Calu3 (cell line): ENCODE measurements around the gene NDUFS2. TPM values are rescaled to one million over a fixed set of nuclear protein-coding genes. Genes with fewer than 3 reads are reported as not detected.
"Not testable (repeated sequence)": the region's sequence is repeated elsewhere in the genome, so short reads cannot be mapped to it uniquely, and the experiment has no call there.

ENCODE experiments used
- BruUV-seq: library from RNA; stranded (reverse); fragments of 400-500 nt; replicated peaks from 2 replicates; lab custom pipeline; 2021; lab: Mats Ljungman, UMichigan
- CTCF ChIA-PET: fragments of 300-600 bp; sonication (Branson Sonifier 250); formaldehyde crosslinking; loops from one replicate; lab custom pipeline; 2022; ENCODE audit warnings: antibody characterized with exemption; lab: Charles Lee
- DNase-seq: peaks from one replicate; pipeline ENCODE4 v3.0.0; 2022
- H3K27ac Mint-ChIP-seq: one replicate; pipeline ENCODE4 v1.8.0; 2022; ENCODE audit warnings: mixed read lengths; ENCODE audit not compliant: unreplicated experiment
- H3K27me3 Mint-ChIP-seq: one replicate; pipeline ENCODE4 v1.8.0; 2022; ENCODE audit warnings: mixed read lengths; ENCODE audit not compliant: unreplicated experiment
- H3K36me3 Mint-ChIP-seq: one replicate; pipeline ENCODE4 v1.8.0; 2022; ENCODE audit warnings: mild to moderate bottlenecking, moderate library complexity, mixed read lengths; ENCODE audit not compliant: insufficient read depth, unreplicated experiment
- H3K4me1 Mint-ChIP-seq: one replicate; pipeline ENCODE4 v1.8.0; 2022; ENCODE audit warnings: mild to moderate bottlenecking, low read depth, mixed read lengths; ENCODE audit not compliant: unreplicated experiment
- H3K4me3 Mint-ChIP-seq: one replicate; pipeline ENCODE4 v1.8.0; 2022; ENCODE audit warnings: mild to moderate bottlenecking, low read depth, moderate library complexity, mixed read lengths; ENCODE audit not compliant: unreplicated experiment
- H3K9me3 Mint-ChIP-seq: one replicate; pipeline ENCODE4 v1.8.0; 2022; ENCODE audit warnings: low read depth, mixed read lengths; ENCODE audit not compliant: unreplicated experiment
- CTCF ChIP-seq: fragments of 200-600 bp; IDR thresholded peaks from one replicate; pipeline ENCODE4 v1.8.0; 2022; ENCODE audit warnings: antibody characterized with exemption; ENCODE audit not compliant: unreplicated experiment
- intact Hi-C: fragments of 100-400 bp; cut with micrococcal nuclease; formaldehyde crosslinking; loops from one replicate; pipeline ENCODE4 v1.10.0; 2022; ENCODE audit not compliant: unreplicated experiment
- total RNA-seq: library from RNA; stranded (reverse); gene quantifications from 2 replicates; pipeline ENCODE4 v1.2.3, GENCODE V29; 2022

Gene NDUFS2
- total RNA-seq, 1 experiment from 2014 or later, result 91.3 TPM

- DNase-seq, result no peak
- no peak for TF ChIP-seq CTCF
- H3K4me3 Mint-ChIP-seq, result no peak overlapping the region
- H3K9me3 Mint-ChIP-seq, result peaks cover 6% of the 10 kb centered on the region
- CTCF ChIA-PET, result no interaction called here
- H3K36me3 Mint-ChIP-seq, result no peaks in the 10 kb centered on the region
- H3K27ac Mint-ChIP-seq, result no peak overlapping the region
- H3K4me1 Mint-ChIP-seq, result no peaks in the 10 kb centered on the region
- intact Hi-C loops, result no loop called here
- H3K27me3 Mint-ChIP-seq, result peaks cover 20% of the 10 kb centered on the region
- no TSS peak for BruUV-seq
These were observed 48.7 kb downstream of the NDUFS2 start for GRCh38 chr1:161250829-161251228.

GRCh38 chr1:161251579-161251978 is 49.4 kb downstream of the NDUFS2 start:
- no peak overlapping the region for H3K4me3 Mint-ChIP-seq
- no peaks in the 10 kb centered on the region for H3K36me3 Mint-ChIP-seq
- no peak overlapping the region for H3K27ac Mint-ChIP-seq
- intact Hi-C loops, result no loop called here
- CTCF ChIA-PET, result interaction anchor here (0.6 kb wide), 1 partner anchor 138 kb away, joined by 3 read pairs; no protein-coding TSS in a partner anchor
- TF ChIP-seq CTCF, result no peak
- H3K27me3 Mint-ChIP-seq, result peaks cover 20% of the 10 kb centered on the region
- no peaks in the 10 kb centered on the region for H3K4me1 Mint-ChIP-seq
- H3K9me3 Mint-ChIP-seq, result peaks cover 6% of the 10 kb centered on the region
- BruUV-seq, result no TSS peak
- no peak for DNase-seq

GRCh38 chr1:161255302-161255701 is 53.1 kb downstream of the NDUFS2 start:
- peaks cover 52% of the 10 kb centered on the region for H3K27me3 Mint-ChIP-seq
- CTCF ChIA-PET, result not testable (repeated sequence)

GRCh38 chr1:161255955-161256520 is 53.9 kb downstream of the NDUFS2 start:
- H3K4me3 Mint-ChIP-seq, BruUV-seq, H3K36me3 Mint-ChIP-seq, CTCF ChIA-PET, intact Hi-C loops, DNase-seq, H3K27ac Mint-ChIP-seq, H3K9me3 Mint-ChIP-seq: not testable (repeated sequence)
- Mint-ChIP-seq H3K4me1 (peaks cover 29% of the 10 kb centered on the region), H3K27me3 (peaks cover 52% of the 10 kb centered on the region)

More at GRCh38 chr1:161255302-161255701, 53.1 kb downstream of the NDUFS2 start:
- H3K4me1 Mint-ChIP-seq, result peaks cover 21% of the 10 kb centered on the region
- H3K9me3 Mint-ChIP-seq, DNase-seq, H3K36me3 Mint-ChIP-seq, H3K4me3 Mint-ChIP-seq, H3K27ac Mint-ChIP-seq, BruUV-seq, intact Hi-C loops: not testable (repeated sequence)

- intact Hi-C loops, result not testable (repeated sequence)
These were observed 54.9 kb downstream of the NDUFS2 start for GRCh38 chr1:161257109-161257508.

More at GRCh38 chr1:161257109-161257508, 54.9 kb downstream of the NDUFS2 start:
- H3K4me1 Mint-ChIP-seq, result peaks cover 34% of the 10 kb centered on the region
- H3K4me3 Mint-ChIP-seq, CTCF ChIA-PET, BruUV-seq, H3K9me3 Mint-ChIP-seq, DNase-seq, H3K27ac Mint-ChIP-seq, H3K36me3 Mint-ChIP-seq: not testable (repeated sequence)
- H3K27me3 Mint-ChIP-seq, result peaks cover 52% of the 10 kb centered on the region
